Measurements from ENCODE around the gene YAP1.

Gene YAP1

DNA sequence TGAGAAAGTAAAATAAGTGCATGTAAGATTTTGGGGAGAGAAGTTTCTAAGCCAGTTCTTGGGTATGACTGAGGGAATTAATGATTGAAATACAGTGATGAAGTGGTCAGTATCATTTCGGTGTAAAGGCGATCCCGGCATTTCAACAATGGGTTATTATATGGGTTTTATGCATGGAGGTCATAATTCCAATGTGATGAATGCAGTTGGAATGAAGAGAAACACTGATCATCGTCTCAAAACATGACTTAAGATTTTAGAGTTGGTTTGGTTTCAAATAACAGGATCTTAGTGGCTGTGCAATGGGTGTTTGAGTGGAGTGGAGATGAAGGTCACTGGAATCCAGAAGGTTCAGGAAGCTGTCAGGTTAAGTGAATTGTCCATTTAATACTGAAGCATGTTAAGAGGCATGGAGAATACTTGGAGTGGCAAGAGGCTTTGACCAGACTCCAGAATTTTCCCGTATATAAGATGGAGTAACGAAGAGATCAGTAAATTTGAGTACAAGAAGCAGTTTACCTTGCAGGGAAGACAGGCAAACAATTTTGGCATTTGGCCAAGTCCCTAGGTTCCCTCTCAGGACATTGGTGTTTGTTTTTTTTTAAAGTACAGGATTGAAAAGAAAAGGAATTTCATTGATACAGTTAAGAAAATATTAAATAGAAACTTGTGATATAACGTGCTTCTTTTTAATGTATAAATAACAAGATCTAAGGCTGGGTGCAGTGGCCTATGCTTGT, 110.7 kb downstream of the YAP1 start:
- no peak overlapping the region for H3K4me3 ChIP-seq (ENCODE audit: low read depth, low read length)
- TF ChIP-seq CTCF (IDR thresholded peaks at IDR 0.05; ENCODE audit: control insufficient read depth, extremely low read depth, insufficient read depth), result no peak
- no peak for DNase-seq (ENCODE audit: low read depth)

GRCh38 chr11:102223859-102224258, 113.6 kb downstream of the YAP1 start:
- no peak for DNase-seq (ENCODE audit: low read depth)
- no peak for TF ChIP-seq CTCF (IDR thresholded peaks at IDR 0.05; ENCODE audit: control insufficient read depth, extremely low read depth, insufficient read depth)
- no peak overlapping the region for H3K4me3 ChIP-seq (ENCODE audit: low read depth, low read length)

DNA sequence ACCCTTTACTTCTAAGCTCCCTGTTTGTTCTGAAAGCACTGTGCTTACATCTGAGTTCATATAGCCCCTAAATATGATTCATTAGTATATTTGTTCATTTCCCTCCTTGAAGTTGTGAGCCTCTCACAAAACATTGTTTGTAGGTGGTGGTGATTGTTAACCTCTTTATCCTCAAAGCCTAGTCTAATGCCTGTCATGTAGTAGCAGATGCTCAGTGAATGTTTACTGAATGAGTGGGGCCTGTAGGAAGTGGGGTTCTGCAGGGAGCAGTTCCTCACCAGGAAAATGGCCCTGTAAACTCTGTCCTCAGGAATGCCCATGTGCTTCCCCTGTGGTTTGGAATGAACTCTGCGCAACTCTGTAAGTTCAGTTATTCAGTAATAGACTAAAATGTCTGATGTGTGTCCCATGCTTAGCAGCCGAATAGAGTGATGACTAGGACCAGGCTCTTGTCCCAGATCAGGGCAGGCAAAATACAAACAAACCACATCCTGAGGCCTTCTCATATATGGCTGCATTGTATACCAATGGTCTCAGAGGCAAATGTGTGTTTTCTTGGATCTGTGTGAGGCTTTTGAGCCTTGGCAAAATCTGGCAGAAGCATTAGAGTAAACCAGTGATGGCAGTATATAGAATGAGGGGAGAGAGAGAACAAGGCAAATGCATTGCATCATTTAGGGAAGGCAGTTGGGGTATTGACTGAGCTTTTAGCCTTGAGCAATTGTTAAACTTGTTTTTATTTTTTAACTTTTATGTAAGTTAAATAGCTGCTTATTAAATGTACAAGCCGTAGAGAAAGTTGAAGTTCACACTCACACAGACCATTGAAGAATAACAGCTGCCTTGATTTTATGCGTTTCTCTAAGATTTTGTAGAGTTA, 115.7 kb downstream of the YAP1 start:
- no peak overlapping the region for H3K4me3 ChIP-seq (ENCODE audit: low read depth, low read length)
- no peak for TF ChIP-seq CTCF (IDR thresholded peaks at IDR 0.05; ENCODE audit: control insufficient read depth, extremely low read depth, insufficient read depth)
- DNase-seq (ENCODE audit: low read depth), result no peak

DNA sequence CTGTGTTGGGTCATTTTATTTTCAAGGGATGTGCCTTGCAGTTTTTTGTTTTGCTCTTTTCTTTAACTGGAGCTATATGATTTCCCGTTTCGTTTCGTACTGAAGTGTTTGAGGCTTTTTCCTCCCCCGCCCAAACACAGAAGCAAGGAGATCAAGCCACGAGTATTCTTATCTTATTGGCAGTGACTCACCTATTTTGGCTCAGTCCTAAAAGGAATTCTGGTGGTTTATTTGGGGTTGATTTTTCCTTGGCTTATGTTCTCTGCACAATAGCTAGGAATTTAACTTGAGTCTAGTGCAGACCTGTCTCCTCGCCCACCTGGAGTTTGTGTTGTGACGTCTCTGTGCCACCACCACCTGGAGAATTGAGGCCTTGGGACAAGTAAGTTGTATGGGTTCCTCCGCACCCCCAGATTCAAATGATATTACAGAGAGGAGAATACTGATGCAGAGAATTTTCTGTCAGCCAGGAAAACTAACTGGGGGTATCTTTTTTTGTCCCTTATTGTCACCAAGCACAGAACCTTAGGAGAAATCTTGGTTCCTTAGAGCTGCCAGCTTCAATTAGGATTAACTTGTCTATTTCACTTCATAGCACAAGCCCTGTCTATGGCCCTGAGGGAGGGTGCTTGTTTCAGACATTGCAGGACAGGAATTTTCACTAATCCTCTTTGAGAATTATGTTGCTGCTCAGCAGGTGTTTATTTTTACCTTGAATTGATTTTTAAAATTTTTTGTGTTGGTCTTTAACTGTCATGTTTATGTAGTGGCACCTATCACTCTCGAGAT, 116.6 kb downstream of the YAP1 start:
- H3K4me3 ChIP-seq (ENCODE audit: low read depth, low read length), result no peak overlapping the region
- no peak for DNase-seq (ENCODE audit: low read depth)
- TF ChIP-seq CTCF (IDR thresholded peaks at IDR 0.05; ENCODE audit: control insufficient read depth, extremely low read depth, insufficient read depth), result no peak

DNA sequence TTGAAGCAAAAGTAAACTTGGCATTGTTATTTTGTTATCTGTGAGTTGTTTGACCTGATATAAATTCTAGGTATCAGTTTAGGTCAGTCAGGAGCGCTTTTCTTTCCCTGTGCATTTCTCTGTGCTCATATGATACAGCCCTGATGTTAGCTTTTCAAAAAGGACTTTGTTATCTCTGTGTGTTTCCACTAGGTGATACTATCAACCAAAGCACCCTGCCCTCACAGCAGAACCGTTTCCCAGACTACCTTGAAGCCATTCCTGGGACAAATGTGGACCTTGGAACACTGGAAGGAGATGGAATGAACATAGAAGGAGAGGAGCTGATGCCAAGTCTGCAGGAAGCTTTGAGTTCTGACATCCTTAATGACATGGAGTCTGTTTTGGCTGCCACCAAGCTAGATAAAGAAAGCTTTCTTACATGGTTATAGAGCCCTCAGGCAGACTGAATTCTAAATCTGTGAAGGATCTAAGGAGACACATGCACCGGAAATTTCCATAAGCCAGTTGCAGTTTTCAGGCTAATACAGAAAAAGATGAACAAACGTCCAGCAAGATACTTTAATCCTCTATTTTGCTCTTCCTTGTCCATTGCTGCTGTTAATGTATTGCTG, 119.4 kb downstream of the YAP1 start:
- no peak for TF ChIP-seq CTCF (IDR thresholded peaks at IDR 0.05; ENCODE audit: control insufficient read depth, extremely low read depth, insufficient read depth)
- peak overlapping the region; percentile 20 for H3K4me3 ChIP-seq (ENCODE audit: low read depth, low read length)
- no peak for DNase-seq (ENCODE audit: low read depth)

DNA sequence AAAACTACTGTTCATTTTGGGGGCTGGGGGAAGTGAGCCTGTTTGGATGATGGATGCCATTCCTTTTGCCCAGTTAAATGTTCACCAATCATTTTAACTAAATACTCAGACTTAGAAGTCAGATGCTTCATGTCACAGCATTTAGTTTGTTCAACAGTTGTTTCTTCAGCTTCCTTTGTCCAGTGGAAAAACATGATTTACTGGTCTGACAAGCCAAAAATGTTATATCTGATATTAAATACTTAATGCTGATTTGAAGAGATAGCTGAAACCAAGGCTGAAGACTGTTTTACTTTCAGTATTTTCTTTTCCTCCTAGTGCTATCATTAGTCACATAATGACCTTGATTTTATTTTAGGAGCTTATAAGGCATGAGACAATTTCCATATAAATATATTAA, 119.9 kb downstream of the YAP1 start:
- H3K4me3 ChIP-seq (ENCODE audit: low read depth, low read length), result peak overlapping the region; percentile 20
- peak; percentile 68 for DNase-seq (ENCODE audit: low read depth)
- TF ChIP-seq CTCF (IDR thresholded peaks at IDR 0.05; ENCODE audit: control insufficient read depth, extremely low read depth, insufficient read depth), result no peak

Measured in LNCaP clone FGC (cell line).